GM18502 (cell line): ENCODE measurements around the gene GMDS.

Source experiments
- ATAC-seq: cut with Tn5 transposase; IDR thresholded peaks from one replicate; pipeline ENCODE4 v1.9.1; 2021; ENCODE audit warnings: mild to moderate bottlenecking; ENCODE audit not compliant: unreplicated experiment, poor library complexity

Gene GMDS

GRCh38 chr6:1615853-1616420 is 629.5 kb downstream of the GMDS start:
- ATAC-seq: no peak

- no peak for ATAC-seq
These were observed 630.1 kb downstream of the GMDS start for GRCh38 chr6:1615151-1615852.

GRCh38 chr6:1614448-1615150 is 630.8 kb downstream of the GMDS start:
- no peak for ATAC-seq

GRCh38 chr6:1613688-1614447 is 631.5 kb downstream of the GMDS start:
- no peak for ATAC-seq

GRCh38 chr6:1613346-1613687 is 632.1 kb downstream of the GMDS start:
- no peak for ATAC-seq

- no peak for ATAC-seq
These were observed 632.5 kb downstream of the GMDS start for GRCh38 chr6:1612974-1613306.

GRCh38 chr6:1612299-1612973 is 633.0 kb downstream of the GMDS start:
- ATAC-seq: no peak

- no peak for ATAC-seq
These were observed 633.7 kb downstream of the GMDS start for GRCh38 chr6:1611572-1612298.

- ATAC-seq: no peak
These were observed 634.2 kb downstream of the GMDS start for GRCh38 chr6:1611322-1611571.

- ATAC-seq: peak; percentile 13
These were observed 634.7 kb downstream of the GMDS start for GRCh38 chr6:1610497-1611321.

GRCh38 chr6:1609648-1610496 is 635.5 kb downstream of the GMDS start, which contains the start of gene FOXC1:
Gene FOXC1, plus strand, starts transcription at chr6:1609915. Its CDS starts 531 bp downstream, at chr6:1610446.
- ATAC-seq: peak; percentile 62

GRCh38 chr6:1609041-1609647 is 636.3 kb downstream of the GMDS start:
- no peak for ATAC-seq

- no peak for ATAC-seq
These were observed 637.0 kb downstream of the GMDS start for GRCh38 chr6:1608222-1609040.

GRCh38 chr6:1607516-1608221 is 637.7 kb downstream of the GMDS start:
- no peak for ATAC-seq

- ATAC-seq: no peak
These were observed 638.5 kb downstream of the GMDS start for GRCh38 chr6:1606780-1607515.
